ENCODE data around the gene SEPTIN2. TPM values are rescaled to one million over a fixed set of nuclear protein-coding genes. Genes with fewer than 3 reads are reported as not detected.
"Not testable (repeated sequence)": the region's sequence is repeated elsewhere in the genome, so short reads cannot be mapped to it uniquely, and the experiment has no call there.

Gene SEPTIN2
- total RNA-seq, 2 donors from 2014 or later = 180 to 230 TPM

DNA sequence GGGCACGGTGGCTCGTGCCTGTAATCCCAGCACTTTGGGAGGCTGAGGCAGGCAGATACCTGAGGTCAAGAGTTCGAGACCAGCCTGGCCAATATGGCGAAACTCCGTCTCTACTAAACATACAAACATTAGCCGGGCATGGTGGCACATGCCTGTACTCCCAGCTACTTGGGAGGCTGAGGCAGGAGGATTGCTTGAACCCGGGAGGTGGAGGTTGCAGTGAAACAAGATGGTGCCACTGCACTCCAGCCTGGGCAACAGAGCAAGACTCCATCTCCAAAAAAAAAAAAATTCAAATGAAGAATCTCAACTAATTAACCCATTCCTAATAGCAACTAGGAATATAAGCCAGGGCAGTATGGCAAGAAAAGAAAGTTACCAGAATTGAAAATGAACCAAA lies 37.4 kb upstream of the SEPTIN2 start:
- Mint-ChIP-seq H3K36me3 (ENCODE audit: low read depth) (peaks cover 28% of the 10 kb centered on the region), H3K4me1 (peaks cover 15% of the 10 kb centered on the region)
- ATAC-seq (replicated peaks); H3K4me3 Mint-ChIP-seq; H3K27ac Mint-ChIP-seq; H3K27me3 Mint-ChIP-seq; H3K9me3 Mint-ChIP-seq: not testable (repeated sequence)

DNA sequence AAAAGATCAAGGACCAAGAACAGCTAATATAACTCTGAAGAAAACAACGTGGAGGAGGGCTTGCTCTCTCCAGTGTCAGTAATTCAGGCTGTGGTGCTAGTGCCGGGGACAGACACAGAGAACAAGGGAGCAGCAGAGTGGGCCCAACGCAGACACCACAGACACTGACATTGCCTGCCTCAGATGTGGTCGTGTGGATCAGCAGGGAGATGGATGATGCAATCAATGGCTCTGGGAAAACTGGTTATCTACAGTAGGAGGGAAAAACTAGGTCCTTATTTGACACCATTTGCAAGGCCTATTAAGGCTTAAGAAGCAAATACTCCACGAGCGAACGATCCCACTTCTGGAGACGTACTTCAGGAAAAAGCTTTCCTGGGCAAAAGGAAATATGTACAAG lies 36.3 kb upstream of the SEPTIN2 start:
- no peaks in the 10 kb centered on the region for H3K27me3 Mint-ChIP-seq
- no peaks in the 10 kb centered on the region for H3K9me3 Mint-ChIP-seq
- peaks cover 35% of the 10 kb centered on the region for H3K36me3 Mint-ChIP-seq (ENCODE audit: low read depth)
- H3K4me1 Mint-ChIP-seq = peaks cover 18% of the 10 kb centered on the region
- no peak for ATAC-seq (replicated peaks)
- H3K27ac Mint-ChIP-seq = no peak overlapping the region
- H3K4me3 Mint-ChIP-seq = no peak overlapping the region

DNA sequence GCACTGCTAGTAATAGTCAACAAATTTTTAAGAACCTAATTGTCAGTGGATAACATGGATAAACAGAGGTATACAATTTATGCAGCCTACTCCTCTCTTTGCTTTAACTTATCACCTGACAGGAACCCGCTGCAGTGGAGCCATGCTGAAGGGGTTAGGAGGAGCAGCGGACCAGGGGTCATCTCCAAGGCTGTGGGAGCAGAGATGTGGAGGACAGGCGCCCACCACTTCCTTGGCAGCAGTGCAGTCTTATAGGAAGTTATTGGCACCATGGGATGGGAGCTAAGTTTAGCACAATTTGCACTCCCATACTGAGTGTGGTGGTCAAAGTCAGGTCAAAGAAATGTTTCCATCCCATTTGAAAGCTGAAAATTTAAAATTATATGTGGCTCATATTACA lies 35.9 kb upstream of the SEPTIN2 start:
- no peak overlapping the region for H3K27ac Mint-ChIP-seq
- peaks cover 20% of the 10 kb centered on the region for H3K4me1 Mint-ChIP-seq
- no peaks in the 10 kb centered on the region for H3K9me3 Mint-ChIP-seq
- H3K27me3 Mint-ChIP-seq = no peaks in the 10 kb centered on the region
- no peak overlapping the region for H3K4me3 Mint-ChIP-seq
- peaks cover 37% of the 10 kb centered on the region for H3K36me3 Mint-ChIP-seq (ENCODE audit: low read depth)
- no peak for ATAC-seq (replicated peaks)

DNA sequence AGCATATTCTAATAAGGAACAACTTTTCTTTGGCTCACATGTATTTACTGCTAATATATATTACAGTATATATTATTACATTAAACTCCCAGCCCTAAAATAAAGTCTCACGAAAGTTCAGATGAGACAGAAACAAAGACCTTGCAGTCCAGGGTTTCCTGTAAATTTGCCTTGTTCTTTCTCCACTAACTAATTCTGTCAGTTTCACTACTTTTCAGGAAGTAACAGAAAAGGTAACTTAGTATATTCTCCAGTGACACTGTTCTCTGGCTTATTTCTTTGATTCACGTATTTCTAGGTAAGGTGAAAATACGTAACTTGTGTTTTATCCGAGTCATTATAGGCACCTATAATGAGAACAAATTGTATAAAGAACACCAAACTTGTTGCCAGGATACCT lies 35.4 kb upstream of the SEPTIN2 start:
- Mint-ChIP-seq H3K9me3 (no peaks in the 10 kb centered on the region), H3K36me3 (ENCODE audit: low read depth) (peaks cover 40% of the 10 kb centered on the region), H3K4me1 (peaks cover 22% of the 10 kb centered on the region), H3K27me3 (no peaks in the 10 kb centered on the region), H3K27ac (no peak overlapping the region), H3K4me3 (no peak overlapping the region)
- no peak for ATAC-seq (replicated peaks)

DNA sequence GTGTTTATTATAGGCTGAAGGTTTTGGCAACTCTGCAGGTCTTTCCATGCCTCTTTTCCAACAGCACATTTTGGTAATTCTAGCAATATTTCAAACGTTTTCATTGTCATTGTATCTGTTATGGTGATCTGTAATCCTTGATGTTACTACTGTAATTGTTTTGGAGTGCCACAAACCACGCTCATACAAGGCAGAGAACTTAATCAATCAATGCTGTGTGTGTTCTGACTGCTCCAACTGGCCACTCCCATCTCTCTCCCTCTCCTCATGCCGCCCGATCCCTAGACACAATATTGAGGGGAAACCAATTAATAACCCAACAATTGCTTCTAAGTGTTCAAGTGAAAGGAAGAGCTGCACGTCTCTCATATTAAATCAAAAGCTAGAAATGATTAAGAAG lies 33.2 kb upstream of the SEPTIN2 start:
- no peaks in the 10 kb centered on the region for H3K9me3 Mint-ChIP-seq

DNA sequence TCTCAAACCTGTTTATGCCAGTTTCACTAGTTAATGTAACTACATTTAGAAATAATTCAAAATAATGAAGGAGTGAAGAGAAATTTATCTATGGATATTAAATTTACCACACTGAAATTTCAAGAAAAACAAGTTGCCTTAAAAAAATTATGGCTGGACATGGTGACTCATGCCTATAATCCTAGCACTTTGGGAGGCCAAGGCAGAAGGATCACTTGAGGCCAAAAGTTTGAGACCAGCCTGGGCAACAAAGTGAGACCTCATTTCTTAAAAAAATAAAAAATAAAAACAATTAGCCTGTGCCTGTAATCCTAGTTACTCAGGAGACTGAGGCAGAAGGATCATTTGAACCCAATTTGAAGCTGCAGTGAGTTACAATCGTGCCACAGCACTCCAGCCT lies 30.1 kb upstream of the SEPTIN2 start:
- Mint-ChIP-seq H3K9me3 (no peaks in the 10 kb centered on the region), H3K36me3 (ENCODE audit: low read depth) (peaks cover 61% of the 10 kb centered on the region), H3K4me3 (no peak overlapping the region), H3K4me1 (peaks cover 31% of the 10 kb centered on the region), H3K27me3 (no peaks in the 10 kb centered on the region), H3K27ac (no peak overlapping the region)
- no peak for ATAC-seq (replicated peaks)

More for the DNA sequence above, 33.2 kb upstream of the SEPTIN2 start:
- Mint-ChIP-seq H3K36me3 (ENCODE audit: low read depth) (peaks cover 36% of the 10 kb centered on the region), H3K4me1 (peaks cover 25% of the 10 kb centered on the region), H3K4me3 (no peak overlapping the region), H3K27me3 (no peaks in the 10 kb centered on the region), H3K27ac (no peak overlapping the region)
- no peak for ATAC-seq (replicated peaks)

DNA sequence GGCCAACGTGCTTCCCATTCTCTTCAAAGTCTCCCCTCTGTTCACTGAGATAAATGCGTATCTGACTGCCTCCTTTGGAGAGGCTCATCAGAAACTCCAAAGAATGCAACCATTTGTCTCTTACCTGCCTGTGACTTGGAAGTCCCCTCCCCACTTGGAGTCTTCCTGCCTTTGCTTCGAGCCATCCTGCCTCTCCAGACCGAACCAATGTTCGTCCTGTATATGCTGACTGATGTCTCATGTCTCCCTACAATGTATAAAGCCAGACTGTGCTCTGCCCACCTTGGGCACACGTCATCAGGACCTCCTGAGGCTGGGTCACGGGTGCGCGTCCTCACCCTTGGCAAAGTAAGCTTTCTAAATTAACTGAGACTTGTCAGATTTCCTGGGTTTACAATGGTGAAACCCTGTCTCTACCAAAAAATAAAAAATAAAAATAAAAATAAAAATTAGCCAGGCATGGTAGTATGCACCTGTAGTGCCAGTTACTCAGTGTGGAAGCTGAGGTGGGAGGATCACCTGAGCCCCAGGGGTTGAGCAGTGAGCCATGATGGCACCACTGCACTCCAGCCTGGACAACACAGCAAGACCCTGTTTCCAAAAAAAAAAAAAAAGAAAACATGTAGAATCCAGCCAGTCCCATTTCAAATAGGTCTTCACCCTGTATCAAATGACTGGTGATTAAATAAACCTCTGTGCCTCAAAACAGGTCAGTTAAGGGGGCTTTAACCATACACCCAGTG lies 29.2 kb upstream of the SEPTIN2 start:
- Mint-ChIP-seq H3K36me3 (ENCODE audit: low read depth) (peaks cover 70% of the 10 kb centered on the region), H3K27ac (no peak overlapping the region), H3K4me3 (no peak overlapping the region), H3K27me3 (no peaks in the 10 kb centered on the region), H3K9me3 (no peaks in the 10 kb centered on the region), H3K4me1 (peaks cover 38% of the 10 kb centered on the region)
- no peak for ATAC-seq (replicated peaks)

DNA sequence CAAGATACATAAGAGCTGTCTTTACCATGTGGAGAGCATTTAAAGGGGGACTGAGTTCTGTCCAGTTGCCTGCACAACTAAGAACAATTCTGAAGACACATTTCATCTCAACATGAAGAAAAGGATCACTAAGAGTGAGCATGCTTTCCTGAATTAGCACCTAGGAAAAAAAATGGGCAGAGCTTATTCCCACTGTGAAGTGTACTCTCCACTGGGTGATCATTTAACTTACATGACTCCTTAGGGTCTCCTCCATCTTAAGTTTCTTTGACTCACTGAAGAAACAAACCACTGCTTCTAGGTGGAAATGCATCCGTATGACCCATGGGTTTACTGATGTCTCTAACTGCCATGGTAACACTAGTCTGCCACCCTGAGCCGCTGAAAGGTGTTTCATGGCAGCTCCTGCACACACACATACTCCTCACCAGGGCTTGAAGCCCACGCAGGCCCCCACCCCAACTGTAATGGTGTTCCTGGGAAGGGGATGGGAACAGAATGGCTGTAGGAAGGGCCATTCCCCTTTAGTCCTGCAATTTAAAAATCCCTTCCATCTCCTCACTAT lies 27.3 kb upstream of the SEPTIN2 start:
- peak overlapping the region; percentile 14 for H3K27ac Mint-ChIP-seq

DNA sequence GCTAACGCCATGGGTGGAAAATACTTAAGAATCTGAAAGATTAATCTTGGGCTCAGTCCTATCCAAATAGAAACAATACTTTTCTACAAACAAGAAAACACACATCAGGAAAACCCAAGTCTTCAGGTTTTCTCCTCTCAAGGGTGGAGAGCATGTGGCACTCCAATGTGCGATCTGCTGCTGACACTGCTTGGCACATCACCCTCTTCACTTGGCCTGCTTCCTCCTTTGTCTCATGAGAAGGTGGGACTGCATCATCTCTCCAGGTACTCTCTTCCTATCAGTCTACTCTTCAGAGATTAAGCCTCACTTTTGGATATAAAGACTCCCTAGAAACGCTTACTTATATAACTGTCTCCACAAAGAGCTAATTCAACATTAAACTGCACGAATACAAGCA lies 26.7 kb upstream of the SEPTIN2 start:
- Mint-ChIP-seq H3K27ac (peak overlapping the region; percentile 0), H3K27me3 (no peaks in the 10 kb centered on the region), H3K9me3 (no peaks in the 10 kb centered on the region), H3K4me1 (peaks cover 35% of the 10 kb centered on the region), H3K36me3 (ENCODE audit: low read depth) (peaks cover 61% of the 10 kb centered on the region), H3K4me3 (no peak overlapping the region)
- no peak for ATAC-seq (replicated peaks)

More for the DNA sequence above, 27.3 kb upstream of the SEPTIN2 start:
- Mint-ChIP-seq H3K4me1 (peaks cover 38% of the 10 kb centered on the region), H3K4me3 (no peak overlapping the region), H3K9me3 (no peaks in the 10 kb centered on the region), H3K36me3 (ENCODE audit: low read depth) (peaks cover 64% of the 10 kb centered on the region), H3K27me3 (no peaks in the 10 kb centered on the region)
- no peak for ATAC-seq (replicated peaks)

DNA sequence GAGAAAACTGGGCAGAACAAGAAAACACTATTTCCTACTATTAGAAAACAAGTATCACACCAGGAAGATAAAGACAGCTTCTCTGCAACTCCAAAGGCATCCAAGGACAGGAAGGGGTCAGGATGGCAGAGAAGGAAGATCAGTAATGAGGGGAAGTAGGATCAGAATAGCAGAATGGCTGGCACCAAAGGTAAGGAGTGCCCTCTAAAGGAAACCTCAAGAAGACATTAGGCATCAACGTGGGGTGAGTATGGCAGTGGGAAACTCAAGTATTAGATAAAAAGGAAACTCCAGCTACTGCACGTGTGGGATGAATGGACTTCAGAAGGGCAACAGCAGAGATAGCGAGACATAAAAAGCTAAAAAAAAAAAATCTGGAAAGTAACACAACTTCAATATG lies 26.1 kb upstream of the SEPTIN2 start:
- no peak for ATAC-seq (replicated peaks)
- Mint-ChIP-seq H3K9me3 (no peaks in the 10 kb centered on the region), H3K4me1 (peaks cover 30% of the 10 kb centered on the region), H3K27me3 (no peaks in the 10 kb centered on the region), H3K27ac (peak overlapping the region; percentile 0), H3K36me3 (ENCODE audit: low read depth) (peaks cover 55% of the 10 kb centered on the region), H3K4me3 (no peak overlapping the region)

DNA sequence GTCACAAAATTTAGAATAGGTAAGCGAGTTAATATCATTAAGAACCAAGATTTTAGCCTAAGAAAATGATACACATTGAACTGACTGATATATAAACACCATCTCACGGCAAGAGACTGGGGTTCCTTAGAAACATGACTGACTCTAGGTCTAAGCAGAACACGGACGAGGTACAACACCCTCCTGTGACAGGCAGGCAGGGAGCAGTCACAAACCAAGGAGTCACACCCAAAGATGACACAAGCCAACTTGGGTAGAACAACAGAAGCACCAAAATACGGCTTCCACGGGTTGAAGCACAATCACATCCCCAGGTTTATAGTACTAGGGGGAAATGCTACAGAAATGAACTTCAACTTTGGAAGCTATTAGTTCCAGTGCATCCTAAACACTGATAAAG lies 24.6 kb upstream of the SEPTIN2 start:
- Mint-ChIP-seq H3K36me3 (ENCODE audit: low read depth) (peaks cover 51% of the 10 kb centered on the region), H3K4me1 (peaks cover 30% of the 10 kb centered on the region), H3K4me3 (no peak overlapping the region), H3K27ac (no peak overlapping the region), H3K9me3 (no peaks in the 10 kb centered on the region), H3K27me3 (no peaks in the 10 kb centered on the region)
- ATAC-seq (replicated peaks) = no peak

DNA sequence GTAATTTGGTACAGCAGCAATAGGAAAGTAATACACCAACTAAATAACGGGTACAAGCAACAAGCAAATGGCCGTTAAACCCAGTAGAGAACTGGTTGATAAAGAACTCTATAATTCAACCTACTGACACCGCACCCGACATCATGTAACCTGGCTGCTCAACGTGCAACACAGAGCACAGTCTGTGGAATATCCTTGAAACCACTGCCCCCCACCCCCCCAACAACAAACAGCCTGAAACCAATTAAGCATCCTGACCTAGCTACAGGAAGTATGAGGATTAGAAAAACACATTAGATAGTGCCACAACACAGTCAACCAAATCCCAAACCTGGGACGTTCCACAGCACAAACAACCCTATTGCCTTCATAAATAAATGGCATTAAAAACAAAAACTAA lies 23.7 kb upstream of the SEPTIN2 start:
- H3K4me1 Mint-ChIP-seq = peaks cover 38% of the 10 kb centered on the region
- no peak for ATAC-seq (replicated peaks)
- no peak overlapping the region for H3K27ac Mint-ChIP-seq
- H3K9me3 Mint-ChIP-seq = no peaks in the 10 kb centered on the region
- H3K36me3 Mint-ChIP-seq (ENCODE audit: low read depth) = peaks cover 59% of the 10 kb centered on the region
- no peak overlapping the region for H3K4me3 Mint-ChIP-seq
- no peaks in the 10 kb centered on the region for H3K27me3 Mint-ChIP-seq

DNA sequence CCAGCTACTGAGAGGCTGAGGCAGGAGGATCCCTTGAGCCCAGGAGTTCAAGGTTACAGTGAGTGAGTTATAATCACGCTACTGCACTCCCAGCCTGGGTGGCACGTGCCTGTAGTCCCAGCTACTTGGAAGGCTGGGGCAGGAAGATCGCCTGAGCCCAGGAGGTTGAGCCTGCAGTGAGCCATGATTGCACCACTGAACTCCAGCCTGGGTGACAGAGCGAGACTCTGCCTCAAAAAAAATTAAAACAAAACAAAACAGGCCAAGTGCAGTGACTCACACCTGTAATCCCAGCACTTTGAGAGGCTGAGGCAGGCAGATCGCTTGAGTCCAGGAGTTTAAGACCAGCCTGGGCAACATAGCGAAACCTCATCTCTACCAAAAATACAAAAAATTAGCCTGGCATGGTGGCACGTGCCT lies 22.3 kb upstream of the SEPTIN2 start:
- H3K9me3 Mint-ChIP-seq; ATAC-seq (replicated peaks); H3K4me3 Mint-ChIP-seq; H3K27ac Mint-ChIP-seq; H3K27me3 Mint-ChIP-seq: not testable (repeated sequence)
- Mint-ChIP-seq H3K36me3 (ENCODE audit: low read depth) (peaks cover 59% of the 10 kb centered on the region), H3K4me1 (peaks cover 45% of the 10 kb centered on the region)

DNA sequence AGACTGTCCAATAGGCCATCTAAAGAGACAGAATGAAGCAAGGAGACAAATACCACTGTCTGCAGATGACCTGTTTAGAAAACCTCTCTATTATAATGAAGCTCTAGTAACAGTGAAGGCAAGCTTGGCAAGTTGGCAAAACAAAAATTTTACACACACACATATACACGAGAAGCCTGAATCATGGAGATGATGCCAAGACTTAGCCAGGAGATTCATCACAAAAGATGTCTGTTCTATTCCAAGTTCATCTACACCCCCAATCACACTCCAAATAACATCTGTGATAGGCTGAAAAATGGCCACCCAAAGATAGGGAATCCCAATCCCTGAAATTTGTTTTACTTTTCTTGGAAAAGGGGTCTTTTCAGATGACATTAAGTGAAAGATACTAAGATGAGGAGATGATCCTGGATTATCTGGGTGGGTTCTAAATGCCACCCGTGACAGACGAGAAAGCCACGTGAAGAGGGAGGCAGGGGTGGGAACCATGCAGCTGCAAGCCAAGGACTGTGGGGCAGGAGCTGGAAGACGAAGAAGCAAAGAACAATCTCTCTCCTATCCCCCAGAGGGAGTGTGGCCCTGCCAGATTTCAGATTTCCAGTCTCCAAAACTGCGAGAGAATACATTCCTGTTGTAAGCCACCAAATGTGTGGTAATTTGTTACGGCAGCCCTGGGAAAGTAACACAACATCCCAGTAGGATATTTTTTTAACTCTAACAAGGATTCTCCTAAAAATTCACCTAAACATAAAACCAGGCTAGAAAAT lies 20.2 kb upstream of the SEPTIN2 start:
- ATAC-seq (replicated peaks) = no peak
- Mint-ChIP-seq H3K27me3 (no peaks in the 10 kb centered on the region), H3K9me3 (no peaks in the 10 kb centered on the region), H3K4me3 (no peak overlapping the region), H3K36me3 (ENCODE audit: low read depth) (peaks cover 45% of the 10 kb centered on the region), H3K27ac (no peak overlapping the region), H3K4me1 (peaks cover 47% of the 10 kb centered on the region)

DNA sequence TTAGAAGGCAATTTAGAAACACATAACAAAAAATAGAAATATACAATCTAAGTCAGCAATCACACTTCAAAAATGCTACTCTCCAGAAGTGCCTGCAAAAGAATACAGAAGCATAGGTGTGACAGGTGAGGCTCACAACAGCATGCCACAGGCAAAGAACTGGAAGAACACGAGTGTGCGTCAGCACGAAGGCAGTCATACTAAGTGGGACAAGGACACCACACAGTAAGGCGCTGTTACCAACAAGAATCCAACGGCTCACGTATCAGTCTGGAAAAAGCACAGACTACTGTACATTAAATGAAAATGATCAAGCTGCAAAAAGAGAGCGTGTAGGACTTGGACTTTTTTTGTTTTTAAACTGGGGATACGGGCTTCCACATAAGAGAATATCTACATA lies 19.0 kb upstream of the SEPTIN2 start:
- H3K27ac Mint-ChIP-seq = no peak overlapping the region
- H3K4me3 Mint-ChIP-seq = no peak overlapping the region
- H3K27me3 Mint-ChIP-seq = no peaks in the 10 kb centered on the region
- H3K36me3 Mint-ChIP-seq (ENCODE audit: low read depth) = peaks cover 33% of the 10 kb centered on the region
- no peak for ATAC-seq (replicated peaks)
- H3K9me3 Mint-ChIP-seq = no peaks in the 10 kb centered on the region
- H3K4me1 Mint-ChIP-seq = peaks cover 39% of the 10 kb centered on the region
